ENCODE measurements around the gene ATCAY. TPM values are rescaled to one million over a fixed set of nuclear protein-coding genes. Genes with fewer than 3 reads are reported as not detected.

Gene ATCAY
- total RNA-seq, 1 experiment from 2014 or later: not detected

GRCh38 chr19:3849092-3849491, 31.4 kb upstream of the ATCAY start:
- peak; percentile 31 to 44 for DNase-seq
- no peaks in the 10 kb centered on the region for H3K9me3 ChIP-seq (replicated peaks)
- H3K27ac ChIP-seq: no peak overlapping the region
- no peaks in the 10 kb centered on the region for H3K36me3 ChIP-seq
- no peaks in the 10 kb centered on the region; the same call in 1 of the 2 replicates for H3K4me1 ChIP-seq
- no peak overlapping the region for H3K4me3 ChIP-seq
- peaks cover 5% of the 10 kb centered on the region; the same call in 1 of the 2 replicates for H3K27me3 ChIP-seq

- H3K4me3 ChIP-seq: no peak overlapping the region
- H3K9me3 ChIP-seq (replicated peaks): no peaks in the 10 kb centered on the region
- no peak overlapping the region for H3K27ac ChIP-seq
- DNase-seq: no peak
- no peaks in the 10 kb centered on the region for H3K27me3 ChIP-seq
- H3K4me1 ChIP-seq: no peaks in the 10 kb centered on the region; the same call in 1 of the 2 replicates
- H3K36me3 ChIP-seq: no peaks in the 10 kb centered on the region
Measured at GRCh38 chr19:3849787-3850186, 30.7 kb upstream of the ATCAY start.

- Histone ChIP-seq H3K4me1 (no peaks in the 10 kb centered on the region; the same call in 1 of the 2 replicates), H3K4me3 (no peak overlapping the region), H3K27ac (no peak overlapping the region), H3K9me3 (replicated peaks) (no peaks in the 10 kb centered on the region), H3K36me3 (no peaks in the 10 kb centered on the region), H3K27me3 (no peaks in the 10 kb centered on the region)
- DNase-seq: no peak
Measured at GRCh38 chr19:3850320-3850972, 30.0 kb upstream of the ATCAY start.

- Histone ChIP-seq H3K27me3 (no peaks in the 10 kb centered on the region), H3K27ac (no peak overlapping the region), H3K9me3 (replicated peaks) (no peaks in the 10 kb centered on the region), H3K36me3 (no peaks in the 10 kb centered on the region), H3K4me1 (no peaks in the 10 kb centered on the region; the same call in 1 of the 2 replicates), H3K4me3 (no peak overlapping the region)
- no peak for DNase-seq
Measured at GRCh38 chr19:3851254-3852176, 29.0 kb upstream of the ATCAY start.

- Histone ChIP-seq H3K4me3 (no peak overlapping the region), H3K27ac (no peak overlapping the region), H3K4me1 (no peaks in the 10 kb centered on the region; the same call in 1 of the 2 replicates), H3K9me3 (replicated peaks) (no peaks in the 10 kb centered on the region), H3K27me3 (no peaks in the 10 kb centered on the region), H3K36me3 (no peaks in the 10 kb centered on the region)
- no peak for DNase-seq
Measured at GRCh38 chr19:3852177-3852511, 28.3 kb upstream of the ATCAY start.

- peak; percentile 83 to 85 for DNase-seq
- H3K4me1 ChIP-seq: no peaks in the 10 kb centered on the region; the same call in 1 of the 2 replicates
- no peaks in the 10 kb centered on the region for H3K36me3 ChIP-seq
- H3K27me3 ChIP-seq: no peaks in the 10 kb centered on the region
- H3K9me3 ChIP-seq (replicated peaks): no peaks in the 10 kb centered on the region
- H3K27ac ChIP-seq: no peak overlapping the region
- no peak overlapping the region for H3K4me3 ChIP-seq
Measured at GRCh38 chr19:3852614-3853254, 27.8 kb upstream of the ATCAY start.

- H3K9me3 ChIP-seq (replicated peaks): no peaks in the 10 kb centered on the region
- H3K4me1 ChIP-seq: no peaks in the 10 kb centered on the region; the same call in 1 of the 2 replicates
- no peak for DNase-seq
- no peak overlapping the region for H3K27ac ChIP-seq
- H3K36me3 ChIP-seq: no peaks in the 10 kb centered on the region
- H3K27me3 ChIP-seq: no peaks in the 10 kb centered on the region
- no peak overlapping the region for H3K4me3 ChIP-seq
Measured at GRCh38 chr19:3855320-3855719, 25.2 kb upstream of the ATCAY start.

GRCh38 chr19:3857449-3858003, 23.0 kb upstream of the ATCAY start:
- Histone ChIP-seq H3K27ac (no peak overlapping the region), H3K4me1 (no peaks in the 10 kb centered on the region; the same call in 1 of the 2 replicates), H3K9me3 (replicated peaks) (no peaks in the 10 kb centered on the region), H3K4me3 (no peak overlapping the region), H3K27me3 (no peaks in the 10 kb centered on the region; the same call in 1 of the 2 replicates), H3K36me3 (no peaks in the 10 kb centered on the region)
- peak; percentile 60 to 62 for DNase-seq

- no peaks in the 10 kb centered on the region for H3K9me3 ChIP-seq (replicated peaks)
- no peaks in the 10 kb centered on the region for H3K4me1 ChIP-seq
- DNase-seq: no peak
- H3K4me3 ChIP-seq: no peak overlapping the region
- no peaks in the 10 kb centered on the region; the same call in 1 of the 2 replicates for H3K27me3 ChIP-seq
- H3K27ac ChIP-seq: no peak overlapping the region
- no peaks in the 10 kb centered on the region for H3K36me3 ChIP-seq
Measured at GRCh38 chr19:3860499-3860898, 20.0 kb upstream of the ATCAY start.

DNA sequence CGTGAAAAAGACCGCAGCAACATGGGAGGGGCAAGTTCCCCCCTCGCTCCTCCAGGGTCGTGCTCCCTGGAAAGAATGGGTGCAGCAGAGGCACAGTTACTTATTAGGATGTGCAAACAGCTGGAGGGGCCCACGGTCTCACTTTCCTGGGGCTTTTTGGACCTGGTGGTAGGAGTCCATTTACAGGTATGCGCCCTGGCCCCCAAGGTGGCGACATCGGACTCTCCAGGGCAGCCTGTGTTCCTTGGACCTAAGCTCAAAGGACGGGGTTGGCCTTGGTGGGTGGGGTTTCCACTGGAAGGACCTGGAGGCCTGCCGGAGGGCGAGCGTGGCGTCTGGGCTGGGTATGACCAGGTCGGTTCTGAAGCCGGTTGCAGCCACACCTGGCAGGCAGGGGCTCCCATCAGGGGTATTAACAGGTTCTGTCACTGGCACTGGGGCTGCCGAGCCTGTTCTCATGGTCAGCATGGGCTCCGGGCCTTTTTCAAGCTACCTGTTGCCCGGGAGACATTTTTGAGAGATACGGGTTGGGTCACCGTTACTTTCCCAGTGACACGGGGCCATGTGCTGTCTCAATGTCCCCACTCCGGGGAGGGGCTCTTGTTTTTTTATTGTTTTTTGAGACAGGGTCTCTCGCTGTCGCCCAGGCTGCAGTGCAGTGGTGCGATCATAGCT, 17.5 kb upstream of the ATCAY start:
- Histone ChIP-seq H3K4me3 (no peak overlapping the region), H3K27me3 (no peaks in the 10 kb centered on the region; the same call in 1 of the 2 replicates), H3K36me3 (no peaks in the 10 kb centered on the region), H3K27ac (no peak overlapping the region), H3K9me3 (replicated peaks) (no peaks in the 10 kb centered on the region), H3K4me1 (no peaks in the 10 kb centered on the region)
- no peak for DNase-seq

- Histone ChIP-seq H3K4me1 (no peaks in the 10 kb centered on the region), H3K9me3 (replicated peaks) (no peaks in the 10 kb centered on the region), H3K36me3 (no peaks in the 10 kb centered on the region), H3K27ac (no peak overlapping the region), H3K27me3 (no peaks in the 10 kb centered on the region; the same call in 1 of the 2 replicates), H3K4me3 (no peak overlapping the region)
- DNase-seq: no peak
Measured at GRCh38 chr19:3863648-3864047, 16.8 kb upstream of the ATCAY start.

DNA sequence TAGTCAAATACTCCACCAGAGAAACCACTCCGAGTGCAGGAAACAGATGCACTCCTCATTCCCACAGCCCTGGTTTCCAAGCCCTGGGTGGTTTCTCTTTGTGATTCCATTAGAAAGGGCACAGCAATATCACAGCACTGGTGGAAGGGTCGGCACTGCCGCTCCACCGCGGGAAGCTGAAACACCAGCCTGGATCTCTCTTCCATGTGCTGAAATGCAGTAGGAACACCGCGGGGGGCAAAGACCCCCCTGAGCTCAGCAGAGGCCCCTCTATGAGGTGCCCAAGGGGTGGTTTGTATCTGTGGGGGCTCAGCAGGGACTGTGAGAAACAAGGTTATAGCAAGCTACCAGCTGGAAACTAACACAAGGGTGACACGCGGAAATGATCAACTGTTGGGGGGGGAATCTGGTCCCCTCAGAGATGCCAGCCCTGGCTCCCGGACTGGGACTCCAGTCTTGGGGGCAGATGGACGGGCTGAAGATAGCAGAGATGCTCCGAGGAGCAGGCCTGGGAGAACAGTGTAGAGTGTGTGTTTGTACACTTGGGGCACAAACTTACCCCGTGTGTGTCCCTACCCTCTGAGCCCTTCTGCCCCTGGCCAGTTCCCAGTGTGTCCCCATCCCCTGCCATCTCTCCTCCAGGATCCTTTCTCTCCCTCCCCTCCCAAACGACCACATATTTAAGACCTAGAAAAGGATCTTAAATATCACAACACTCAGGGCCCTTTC, 13.4 kb upstream of the ATCAY start:
- Histone ChIP-seq H3K27me3 (no peaks in the 10 kb centered on the region; the same call in 1 of the 2 replicates), H3K4me1 (no peaks in the 10 kb centered on the region), H3K4me3 (no peak overlapping the region), H3K9me3 (replicated peaks) (no peaks in the 10 kb centered on the region), H3K36me3 (no peaks in the 10 kb centered on the region), H3K27ac (no peak overlapping the region)
- DNase-seq: no peak

GRCh38 chr19:3867971-3868769, 12.3 kb upstream of the ATCAY start:
- H3K36me3 ChIP-seq: no peaks in the 10 kb centered on the region
- H3K27ac ChIP-seq: no peak overlapping the region
- DNase-seq: no peak
- no peaks in the 10 kb centered on the region for H3K4me1 ChIP-seq
- H3K27me3 ChIP-seq: no peaks in the 10 kb centered on the region
- no peak overlapping the region for H3K4me3 ChIP-seq
- H3K9me3 ChIP-seq (replicated peaks): no peaks in the 10 kb centered on the region
